ENCODE measurements around the gene CMTM4.

Gene CMTM4

DNA sequence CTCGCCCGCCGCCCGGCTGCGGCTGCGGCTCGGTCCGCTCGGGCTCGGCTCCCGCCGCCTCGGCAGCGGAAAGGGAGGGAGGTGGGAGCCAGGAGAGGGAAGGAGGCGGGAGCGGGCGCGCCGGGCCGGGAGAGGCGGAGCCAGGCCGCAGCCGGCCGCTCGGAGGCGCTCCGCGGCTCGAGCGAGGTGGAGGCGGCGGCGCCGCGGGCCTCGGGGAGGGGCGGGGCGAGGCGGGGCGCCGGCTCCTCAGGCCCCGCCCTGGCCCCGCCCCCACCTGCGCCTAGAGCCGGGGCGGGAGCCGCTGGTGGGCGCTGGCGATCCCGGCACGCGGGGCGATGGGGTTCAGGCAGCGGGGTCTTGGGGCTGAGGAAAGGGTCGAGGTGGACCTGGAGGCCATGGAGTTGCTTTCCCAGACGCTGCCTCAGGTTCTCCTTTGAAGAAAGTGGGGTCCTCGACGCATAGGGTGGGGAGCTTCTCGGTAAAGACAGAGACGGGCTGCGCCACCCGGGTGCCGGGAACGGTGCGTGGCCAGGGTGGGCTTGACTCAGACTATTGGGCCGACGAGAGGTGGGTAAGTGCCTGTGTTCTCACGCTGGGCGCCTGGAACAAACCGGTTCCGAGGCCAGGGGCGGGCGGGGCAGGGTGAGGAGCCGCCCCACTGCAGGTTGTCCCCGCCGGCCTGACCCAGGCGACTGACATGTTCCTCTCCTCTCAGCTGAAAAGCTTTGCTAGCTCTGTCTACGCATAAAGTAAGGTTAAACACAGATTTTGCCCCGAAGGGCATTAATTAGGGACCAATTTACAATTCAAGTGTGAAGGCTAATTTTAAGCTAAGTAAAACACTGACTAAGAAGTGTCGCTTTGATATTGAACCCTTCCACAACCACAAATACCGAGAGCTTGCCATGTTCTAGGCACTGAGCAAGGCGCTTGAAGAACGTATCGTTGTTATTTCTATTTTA lies at the start of gene CMTM4:
TSS of gene CMTM4 (minus strand) at position 75 of the 962 bp plus-strand sequence. CDS start 218 bp downstream, outside the sequence.
- DNase-seq (ENCODE audit: low read depth in 1 of 2, low spot score in 1 of 2): peak; percentile 44 to 54

DNA sequence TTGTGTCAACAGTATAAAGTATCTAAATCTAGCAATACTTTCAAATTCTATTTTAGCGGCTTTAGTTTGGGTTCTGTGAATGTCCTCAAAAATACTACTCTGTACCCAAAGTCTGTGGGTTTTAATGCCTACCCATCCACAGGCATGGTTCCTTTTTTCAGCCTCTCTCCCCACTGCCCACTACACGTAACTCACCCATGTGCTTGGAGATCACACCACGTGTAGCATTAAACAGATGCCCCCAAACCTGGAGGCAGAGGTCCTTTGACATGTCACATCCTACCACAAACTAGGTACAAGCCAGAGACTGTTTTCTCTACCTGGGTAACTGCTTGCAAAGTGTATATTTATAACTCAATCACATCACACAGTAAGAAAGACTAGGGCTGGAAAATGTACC lies 49.5 kb upstream of the CMTM4 start:
- no peak for DNase-seq (ENCODE audit: low read depth in 1 of 2, low spot score in 1 of 2)

DNA sequence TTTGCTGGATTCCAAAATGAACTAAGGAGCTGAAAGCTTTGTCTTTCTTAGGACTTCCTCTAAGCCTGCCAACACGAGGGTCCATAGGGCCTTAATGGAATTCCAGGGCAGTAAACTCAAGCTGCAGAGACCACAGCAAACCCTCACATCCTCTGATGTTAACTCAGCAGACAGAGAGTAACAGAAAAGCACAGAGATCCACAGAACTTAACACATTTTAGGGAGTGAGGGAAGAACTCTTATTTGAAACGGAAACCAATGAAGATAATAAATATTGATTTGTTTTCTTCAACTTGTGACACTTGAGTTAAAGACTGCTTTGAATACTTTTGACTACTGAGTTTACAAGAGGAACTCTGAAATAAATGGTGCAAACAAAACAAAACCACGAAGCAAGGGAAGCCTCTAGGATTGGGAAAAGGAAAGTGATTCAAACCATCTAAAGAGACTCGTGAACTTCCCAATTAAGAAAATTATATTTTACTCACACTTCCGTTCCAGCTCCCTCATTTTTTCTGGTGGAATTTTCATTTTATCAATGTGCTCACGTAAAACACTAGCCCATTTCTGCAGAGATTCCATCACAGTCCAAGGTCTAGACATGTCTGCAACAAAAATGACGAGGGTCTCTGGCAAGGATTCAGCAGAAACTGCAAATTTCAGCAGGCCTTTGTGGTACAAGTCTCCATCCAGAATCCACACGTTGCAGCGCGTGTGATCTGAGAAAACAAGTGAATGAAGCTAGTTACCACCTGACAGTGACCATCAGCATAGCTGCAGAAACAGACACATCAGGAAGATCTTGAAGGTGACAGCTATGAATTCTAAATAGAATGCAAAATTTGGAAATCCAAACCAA lies 45.6 kb upstream of the CMTM4 start:
- DNase-seq (ENCODE audit: low read depth in 1 of 2, low spot score in 1 of 2): no peak

DNA sequence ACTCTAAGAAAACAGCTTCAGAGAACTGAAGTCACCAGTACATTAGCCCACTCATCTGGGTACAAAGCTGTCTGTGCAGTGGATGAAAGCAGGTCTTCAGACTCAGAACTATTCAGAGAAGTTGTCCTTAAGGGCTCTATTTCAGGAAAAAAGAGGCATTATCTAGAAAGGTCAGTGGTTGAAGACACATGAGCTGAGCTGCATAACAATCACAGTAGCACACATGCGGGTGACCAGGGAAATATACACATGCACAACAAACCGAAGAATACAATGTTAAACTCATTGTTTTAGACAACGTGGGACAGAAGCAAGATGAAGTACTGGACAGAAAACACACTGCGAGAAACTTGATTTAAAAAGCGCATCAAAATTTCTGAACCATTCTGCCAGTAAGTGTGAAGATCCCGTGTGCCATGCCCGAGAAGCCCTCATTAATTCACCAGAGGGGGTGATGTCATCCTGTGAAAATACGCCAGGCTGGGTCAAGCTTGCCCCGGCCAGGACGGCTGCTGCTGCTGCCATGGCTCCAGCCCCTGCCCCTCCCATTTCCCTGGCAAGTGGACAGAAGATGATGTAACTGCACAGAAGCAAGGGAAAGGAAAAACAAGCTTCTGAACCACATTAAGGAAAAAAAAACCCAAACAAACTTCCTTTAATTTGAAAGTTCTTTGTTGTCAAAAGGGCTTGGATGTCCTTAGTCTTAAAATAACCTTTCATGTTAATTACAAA lies 44.8 kb upstream of the CMTM4 start:
- DNase-seq (ENCODE audit: low read depth in 1 of 2, low spot score in 1 of 2): no peak

DNA sequence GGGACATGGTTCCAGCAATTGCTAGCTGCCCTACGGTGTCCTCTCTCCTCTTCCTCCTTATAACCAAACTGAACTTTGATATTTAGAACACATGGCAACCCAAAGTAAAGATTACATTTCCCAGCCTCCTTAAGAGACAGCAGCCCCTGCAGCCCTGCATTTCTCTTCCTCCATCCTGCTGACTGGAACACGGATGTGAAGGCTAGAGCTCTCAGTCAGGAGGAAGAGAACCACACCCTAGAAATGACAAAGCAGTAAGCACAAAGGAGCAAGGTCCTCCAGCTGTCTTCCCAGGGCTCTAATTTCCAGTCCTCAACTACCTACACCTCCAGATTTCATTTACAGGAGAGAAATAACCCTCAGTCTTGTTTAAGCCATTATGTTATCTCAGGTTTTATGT lies 44.0 kb upstream of the CMTM4 start:
- DNase-seq (ENCODE audit: low read depth in 1 of 2, low spot score in 1 of 2): no peak

DNA sequence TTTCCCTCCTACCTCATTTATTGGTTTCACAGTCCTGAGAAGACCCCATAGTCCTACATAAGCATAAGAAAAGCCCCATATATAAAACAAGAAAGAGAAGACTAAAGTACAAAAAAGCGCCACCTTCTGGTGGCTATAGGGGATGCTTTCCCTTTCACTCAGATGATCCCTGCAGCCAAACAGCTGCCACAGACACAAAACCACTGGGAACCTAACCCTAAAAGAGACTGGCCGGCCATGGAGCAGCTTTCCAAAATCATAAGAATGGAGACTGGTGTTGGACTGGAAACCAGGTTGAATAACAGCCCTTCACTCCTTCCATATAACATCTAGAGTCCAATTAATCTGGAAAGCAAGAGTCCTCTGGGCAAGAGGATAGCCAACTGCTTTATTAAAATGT lies 43.5 kb upstream of the CMTM4 start:
- no peak for DNase-seq (ENCODE audit: low read depth in 1 of 2, low spot score in 1 of 2)

DNA sequence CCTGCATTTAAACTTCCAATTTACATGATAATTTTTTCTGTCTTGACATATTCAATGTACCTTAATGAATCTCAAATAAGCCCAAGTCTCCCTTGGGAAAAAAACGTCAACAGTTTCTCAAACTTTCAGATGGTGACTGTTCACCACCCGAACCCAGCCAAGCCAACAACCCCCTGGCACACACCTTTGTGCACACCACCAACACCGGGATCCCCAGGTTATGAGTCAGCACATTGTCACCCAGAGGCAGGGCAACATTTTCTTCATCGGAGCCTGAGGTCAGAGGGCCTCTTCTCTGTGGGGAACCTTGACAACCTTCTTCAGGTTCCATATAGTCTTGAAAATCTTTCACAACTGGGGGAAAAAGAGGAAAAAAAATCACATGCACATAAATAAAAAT lies 39.3 kb upstream of the CMTM4 start:
- no peak for DNase-seq (ENCODE audit: low read depth in 1 of 2, low spot score in 1 of 2)

DNA sequence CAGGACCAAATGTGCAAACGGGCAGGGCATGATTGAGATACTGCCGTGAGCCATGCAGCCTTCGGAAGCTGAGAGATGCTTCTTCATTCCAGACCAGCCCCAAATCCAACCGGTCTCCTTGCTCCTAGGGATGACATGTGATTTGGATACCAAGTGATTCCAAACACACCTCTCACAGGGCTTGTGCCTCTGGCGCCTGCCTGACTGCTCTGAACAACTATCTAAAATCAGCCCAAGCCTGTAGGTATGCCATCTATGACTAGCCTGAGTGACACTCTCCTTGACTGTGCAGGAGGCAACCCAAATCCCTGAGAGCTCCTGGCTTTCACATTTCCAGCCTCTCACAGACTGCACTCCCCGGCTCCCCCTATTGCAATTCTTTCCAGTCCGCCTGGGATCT lies 34.6 kb upstream of the CMTM4 start:
- DNase-seq (ENCODE audit: low read depth in 1 of 2, low spot score in 1 of 2): no peak

DNA sequence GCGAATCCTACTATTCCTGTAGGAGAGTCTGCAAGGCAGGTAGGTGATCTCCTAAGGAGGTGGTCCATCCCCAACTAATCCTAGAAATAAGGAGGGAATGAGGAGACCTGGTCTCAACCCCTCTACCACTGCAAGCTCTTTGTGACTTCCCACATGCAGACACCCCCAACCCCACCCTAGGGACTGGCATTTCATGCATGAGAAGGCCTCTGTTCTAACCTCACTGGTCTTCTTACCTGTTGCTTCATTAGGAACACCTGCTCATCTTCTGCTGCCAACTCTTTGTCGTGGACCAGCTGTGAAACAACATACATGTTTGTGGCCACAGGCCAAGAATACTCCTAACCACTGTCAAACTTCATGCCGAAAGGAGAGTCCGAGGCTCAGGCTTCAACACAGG lies 32.3 kb upstream of the CMTM4 start:
- DNase-seq (ENCODE audit: low read depth in 1 of 2, low spot score in 1 of 2): no peak

DNA sequence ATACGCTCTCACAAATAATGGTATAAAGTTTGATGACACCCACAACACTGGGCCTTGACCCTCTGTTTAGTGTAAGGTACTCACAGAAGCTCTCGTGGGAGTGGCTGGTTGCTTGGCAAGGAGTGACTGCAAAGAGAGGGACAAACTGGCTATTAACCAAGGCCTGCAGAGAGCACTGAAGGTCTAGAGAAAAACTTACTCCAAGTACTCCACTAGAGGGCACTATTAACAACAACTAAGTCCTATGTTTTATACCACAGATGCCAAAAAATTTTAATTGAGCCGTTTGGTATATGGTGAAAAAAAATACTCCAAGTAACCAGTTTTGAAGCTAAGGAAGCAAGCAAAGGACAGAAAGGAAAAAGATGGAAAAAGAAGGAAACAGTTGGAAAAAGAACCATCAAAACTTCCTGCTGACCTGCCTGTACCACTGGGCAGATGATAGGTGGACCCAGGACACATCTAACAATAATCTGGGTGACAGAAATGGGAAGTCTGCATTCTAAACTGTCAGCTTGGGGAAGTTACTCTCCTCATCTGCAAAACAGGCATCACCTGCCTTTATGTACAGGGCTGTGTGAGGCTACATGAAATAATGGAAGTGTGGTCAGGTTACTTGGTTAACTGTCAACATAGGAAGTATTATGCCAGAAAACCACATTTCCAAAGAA lies 31.7 kb upstream of the CMTM4 start:
- DNase-seq (ENCODE audit: low read depth in 1 of 2, low spot score in 1 of 2): no peak

DNA sequence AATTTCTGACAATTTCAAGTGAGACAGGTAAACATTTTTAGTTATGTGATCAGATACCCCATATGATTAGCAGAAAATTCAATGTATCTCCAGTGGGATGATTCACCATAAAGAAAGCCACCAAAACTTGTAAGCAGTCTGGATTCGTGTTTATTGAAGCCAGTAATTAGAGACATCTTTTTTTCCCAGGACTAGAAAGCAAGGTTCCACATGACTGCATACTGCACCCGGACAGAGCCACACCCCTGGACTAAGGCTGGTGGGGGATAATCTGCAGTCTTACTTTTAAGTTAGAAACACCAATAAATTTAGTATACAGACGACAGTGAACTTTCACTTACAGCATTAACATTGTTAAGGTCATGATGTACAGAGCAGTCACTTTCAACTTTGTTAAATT lies 24.2 kb upstream of the CMTM4 start:
- DNase-seq (ENCODE audit: low read depth in 1 of 2, low spot score in 1 of 2): no peak

DNA sequence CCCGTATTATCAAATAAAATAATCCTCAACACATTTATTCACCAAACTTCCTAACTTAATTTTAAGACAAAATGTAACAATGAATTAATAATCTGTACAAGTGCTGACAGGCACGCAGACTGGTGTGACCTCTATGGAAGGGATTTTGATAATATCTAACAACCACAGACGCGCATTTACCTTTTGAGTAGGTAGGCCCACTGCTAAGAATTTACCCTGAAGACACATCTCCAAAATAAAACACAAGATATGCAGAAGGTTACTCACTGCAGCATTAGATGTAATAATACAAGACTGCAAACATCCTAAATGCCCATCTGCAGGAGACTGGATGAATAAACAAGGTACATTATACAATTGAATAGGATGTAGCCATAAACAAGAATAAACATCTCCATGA lies 22.7 kb upstream of the CMTM4 start:
- no peak for DNase-seq (ENCODE audit: low read depth in 1 of 2, low spot score in 1 of 2)

DNA sequence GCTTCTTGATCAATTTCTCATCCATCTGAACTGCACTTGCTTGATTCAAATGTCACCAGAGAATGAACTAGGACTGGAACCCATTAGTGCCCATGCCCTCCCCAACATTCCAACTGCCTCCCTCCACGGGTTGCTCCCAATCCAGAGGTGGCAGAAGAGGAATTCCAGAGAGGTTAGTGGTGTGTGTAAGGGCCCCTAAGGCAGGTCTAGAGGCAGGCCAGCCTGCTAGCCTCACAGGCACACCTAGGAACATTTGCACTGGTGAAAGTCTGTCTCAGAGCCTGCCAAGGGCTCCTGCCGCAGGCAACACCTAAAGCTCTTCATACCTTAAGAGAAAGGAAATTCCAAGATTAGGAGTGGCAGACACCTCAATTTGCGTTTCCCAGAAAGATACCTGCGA lies 21.2 kb upstream of the CMTM4 start:
- DNase-seq (ENCODE audit: low read depth in 1 of 2, low spot score in 1 of 2): no peak

DNA sequence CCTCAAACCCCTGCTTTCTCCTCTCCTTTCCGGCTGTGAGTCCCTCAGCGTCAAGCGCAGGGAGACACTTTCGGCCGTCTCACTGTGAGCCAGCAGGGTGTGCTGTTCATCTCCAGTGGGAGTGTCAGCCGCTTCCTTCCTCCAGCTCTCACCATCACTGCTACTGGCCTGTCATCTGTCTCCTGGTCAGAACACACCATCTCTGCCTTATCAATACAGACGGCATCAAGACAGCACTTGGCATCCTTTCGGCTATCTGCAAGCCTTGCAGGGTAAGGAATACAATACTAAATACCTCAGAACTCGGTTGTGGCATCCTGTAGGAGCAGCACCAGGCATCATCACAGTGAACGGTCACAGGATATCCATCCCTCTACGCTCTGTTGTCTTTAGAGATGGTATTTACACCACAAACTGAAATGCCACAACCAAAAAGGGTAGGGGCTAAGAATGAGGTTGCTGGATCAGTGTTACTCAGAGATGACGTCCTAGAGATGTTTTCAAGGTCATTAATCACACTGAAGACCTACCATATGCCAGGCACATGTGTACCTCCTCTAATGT lies 20.7 kb upstream of the CMTM4 start:
- no peak for DNase-seq (ENCODE audit: low read depth in 1 of 2, low spot score in 1 of 2)

DNA sequence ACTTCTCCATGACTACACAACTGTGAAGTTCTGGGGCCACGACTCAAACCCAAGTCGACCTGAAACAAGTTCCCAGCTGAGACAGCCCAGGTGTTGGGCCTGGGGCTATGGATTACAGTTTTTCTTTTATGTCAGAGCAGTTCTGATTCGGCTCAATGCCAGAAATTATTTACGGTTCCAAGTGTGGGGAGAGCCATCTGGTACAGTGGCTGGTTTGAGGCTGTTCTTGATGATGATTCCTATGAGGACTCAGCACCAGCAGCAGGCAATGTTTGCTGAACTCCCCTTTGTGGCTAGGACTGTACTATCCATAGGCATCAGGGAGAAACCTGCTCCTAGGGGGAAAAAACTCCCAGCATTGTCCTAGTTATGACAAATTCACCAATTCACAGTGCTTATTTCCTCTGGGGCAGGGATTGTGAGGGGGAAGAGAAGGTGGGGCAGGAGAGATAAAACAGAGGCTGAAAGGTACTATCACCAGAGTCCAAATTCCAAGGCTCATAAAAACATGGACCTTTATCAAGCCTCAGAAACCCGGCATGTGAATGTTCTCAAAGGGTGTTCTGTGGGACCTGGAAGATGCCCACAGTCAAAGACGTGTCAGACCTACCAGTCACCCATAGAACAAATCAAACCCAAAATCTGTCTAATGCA lies 18.2 kb upstream of the CMTM4 start:
- no peak for DNase-seq (ENCODE audit: low read depth in 1 of 2, low spot score in 1 of 2)

DNA sequence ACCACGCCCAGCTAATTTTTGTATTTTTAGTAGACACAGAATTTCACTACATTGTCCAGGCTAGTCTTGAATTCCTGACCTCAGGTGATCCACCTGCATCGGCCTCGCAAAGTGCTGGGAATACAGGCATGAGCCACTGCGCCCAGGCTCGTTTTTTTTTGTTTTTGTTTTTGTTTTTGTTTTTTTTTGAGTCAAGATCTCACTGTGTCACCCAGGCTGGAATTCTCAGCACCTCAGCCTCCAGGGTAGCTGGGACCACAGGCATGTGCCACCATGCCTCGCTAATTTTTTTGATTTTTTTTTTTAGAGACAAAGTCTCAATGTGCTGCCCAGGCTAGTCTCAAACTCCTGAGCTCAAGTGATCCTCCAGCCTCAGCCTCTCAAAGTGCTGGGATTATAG lies 17.5 kb upstream of the CMTM4 start:
- DNase-seq (ENCODE audit: low read depth in 1 of 2, low spot score in 1 of 2): no peak

DNA sequence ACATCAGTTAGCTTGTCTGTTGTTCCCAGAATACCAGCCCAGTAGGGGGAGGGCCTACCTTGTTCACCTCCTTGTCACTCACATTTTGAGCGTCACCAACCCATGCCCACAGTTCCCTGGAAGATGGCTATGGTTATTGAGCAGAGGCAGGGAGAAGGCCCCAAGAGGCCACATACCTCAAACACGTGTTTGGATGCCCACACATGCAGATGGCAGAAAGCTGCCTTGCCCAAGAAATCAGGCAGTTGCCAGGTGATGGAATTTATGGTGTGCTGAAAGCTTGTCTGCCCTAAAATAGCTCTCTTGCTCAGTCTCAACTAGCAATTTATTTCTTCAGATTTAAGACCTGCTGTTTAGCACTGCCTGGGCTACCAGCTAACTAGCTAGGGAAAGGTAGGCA lies 16.5 kb upstream of the CMTM4 start:
- no peak for DNase-seq (ENCODE audit: low read depth in 1 of 2, low spot score in 1 of 2)

DNA sequence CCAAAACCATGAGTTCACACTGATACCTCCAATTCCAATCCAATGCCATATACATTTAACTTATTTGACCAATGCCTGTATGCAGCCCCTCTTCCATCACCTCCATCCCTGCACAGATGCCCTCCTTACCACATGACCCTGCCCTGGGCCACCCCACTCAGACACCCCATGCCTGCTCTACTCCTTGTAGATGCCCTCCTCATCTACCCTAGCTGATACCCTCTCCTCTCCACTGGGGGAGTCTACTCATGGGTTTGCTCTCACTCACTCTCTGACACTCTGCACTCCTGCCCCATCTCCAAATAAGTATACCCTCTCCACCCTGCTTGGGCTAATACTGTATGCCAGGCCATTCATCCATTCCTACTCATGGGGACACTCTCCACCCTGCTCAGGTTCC lies 16.0 kb upstream of the CMTM4 start:
- no peak for DNase-seq (ENCODE audit: low read depth in 1 of 2, low spot score in 1 of 2)

DNA sequence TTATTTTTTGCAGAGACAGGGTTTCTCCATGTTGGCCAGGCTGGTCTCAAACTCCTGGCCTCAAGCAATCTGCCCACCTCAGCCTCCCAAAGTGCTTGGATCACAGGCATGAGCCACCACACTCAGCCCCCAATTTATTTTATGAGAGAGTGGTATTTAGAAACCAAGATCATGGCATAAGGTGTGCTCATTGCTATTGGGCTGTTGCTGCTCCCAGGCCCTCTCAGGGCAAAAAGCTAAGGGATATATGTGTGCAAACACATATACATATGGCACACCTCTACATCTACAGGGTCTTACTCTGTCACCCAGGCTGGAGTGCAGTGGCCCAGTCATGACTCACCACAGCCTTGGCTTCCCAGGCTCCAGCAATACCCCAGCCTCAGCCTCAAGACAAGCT lies 15.0 kb upstream of the CMTM4 start:
- no peak for DNase-seq (ENCODE audit: low read depth in 1 of 2, low spot score in 1 of 2)

DNA sequence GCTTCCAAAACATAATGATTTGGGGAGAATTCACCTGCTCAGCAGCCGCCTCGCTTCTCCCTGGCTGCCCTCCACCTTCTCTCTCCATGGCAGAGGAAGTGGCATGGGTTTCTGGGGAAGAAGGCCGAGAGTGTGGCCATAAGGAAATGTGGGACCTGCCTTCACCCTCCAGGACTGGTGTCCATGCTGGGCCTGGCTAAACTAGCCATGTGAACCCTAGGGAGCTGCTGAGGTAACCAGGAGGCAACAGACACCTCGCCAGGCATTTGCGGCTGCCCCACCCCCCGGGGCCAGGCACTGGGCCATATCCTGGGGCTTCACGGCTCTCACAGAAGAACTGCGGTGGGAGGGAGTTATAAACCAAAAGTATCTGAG lies 9.9 kb upstream of the CMTM4 start:
- DNase-seq (ENCODE audit: low read depth in 1 of 2, low spot score in 1 of 2): no peak
